PC-9 (cell line): Measurements from ENCODE around the gene ACSL4.

Experiments used
- CTCF ChIP-seq: fragments of 200-600 bp; sonication (generic); conservative IDR thresholded peaks from 2 replicates; pipeline ENCODE4 v1.6.1; 2017; ENCODE audit warnings: mixed run types, antibody characterized with exemption, mild to moderate bottlenecking, moderate library complexity
- EZH2 ChIP-seq: fragments of 200-600 bp; sonication (generic); IDR thresholded peaks from 2 replicates; pipeline ENCODE4 v1.8.0; 2017; ENCODE audit warnings: antibody characterized with exemption, low read depth

- no peak for TF ChIP-seq CTCF
- TF ChIP-seq EZH2: no peak
Observed at GRCh38 chrX:109696146-109696740, 36.8 kb downstream of the ACSL4 start.
